HFFc6 (cell line): Measurements from ENCODE around the gene SLC25A21. TPM values are rescaled to one million over a fixed set of nuclear protein-coding genes. Genes with fewer than 3 reads are reported as not detected.

Experiments used
- DNase-seq: peaks from one replicate; pipeline ENCODE4 v3.0.0-alpha.2; 2018
- H3K27ac Mint-ChIP-seq: 2 replicates; pipeline ENCODE4 v1.8.0; 2020; ENCODE audit warnings: mild to moderate bottlenecking, mixed read lengths
- H3K27me3 Mint-ChIP-seq: 2 replicates; pipeline ENCODE4 v1.8.0; 2021; ENCODE audit warnings: mild to moderate bottlenecking, moderate library complexity, mixed read lengths; ENCODE audit not compliant: insufficient read depth
- H3K36me3 Mint-ChIP-seq: 2 replicates; pipeline ENCODE4 v1.8.0; 2021; ENCODE audit warnings: low read depth, mixed read lengths
- H3K4me1 Mint-ChIP-seq: 2 replicates; pipeline ENCODE4 v1.8.0; 2020; ENCODE audit warnings: low read depth, mixed read lengths
- H3K4me3 Mint-ChIP-seq: 2 replicates; pipeline ENCODE4 v1.8.0; 2020; ENCODE audit warnings: mild to moderate bottlenecking, moderate library complexity, mixed read lengths
- H3K9me3 Mint-ChIP-seq: 2 replicates; pipeline ENCODE4 v1.8.0; 2020; ENCODE audit warnings: mild to moderate bottlenecking, mixed read lengths
- total RNA-seq, 6 experiments: library from RNA; stranded (reverse); fragmentation: NEBNext Ultra II Directional; extraction: Animal tissue kit (Norgen Biotek cat#: 25700); gene quantifications; 2 replicates in 1 of 6; 3 replicates in 5 of 6; pipeline ENCODE4 v1.2.3, GENCODE V29; 2021
- TF ChIP-seq, protein P1 (sequence below): fragments of 200-600 bp; sonication (generic); IDR thresholded peaks from 2 replicates; pipeline ENCODE4 v1.5.0; 2021; ENCODE audit warnings: antibody characterized with exemption, mild to moderate bottlenecking

SLC25A21 gene
- total RNA-seq, 6 experiments from 2014 or later, result 0.33 to 1.1 (median 0.47) TPM

- TF ChIP-seq, protein P1, sequence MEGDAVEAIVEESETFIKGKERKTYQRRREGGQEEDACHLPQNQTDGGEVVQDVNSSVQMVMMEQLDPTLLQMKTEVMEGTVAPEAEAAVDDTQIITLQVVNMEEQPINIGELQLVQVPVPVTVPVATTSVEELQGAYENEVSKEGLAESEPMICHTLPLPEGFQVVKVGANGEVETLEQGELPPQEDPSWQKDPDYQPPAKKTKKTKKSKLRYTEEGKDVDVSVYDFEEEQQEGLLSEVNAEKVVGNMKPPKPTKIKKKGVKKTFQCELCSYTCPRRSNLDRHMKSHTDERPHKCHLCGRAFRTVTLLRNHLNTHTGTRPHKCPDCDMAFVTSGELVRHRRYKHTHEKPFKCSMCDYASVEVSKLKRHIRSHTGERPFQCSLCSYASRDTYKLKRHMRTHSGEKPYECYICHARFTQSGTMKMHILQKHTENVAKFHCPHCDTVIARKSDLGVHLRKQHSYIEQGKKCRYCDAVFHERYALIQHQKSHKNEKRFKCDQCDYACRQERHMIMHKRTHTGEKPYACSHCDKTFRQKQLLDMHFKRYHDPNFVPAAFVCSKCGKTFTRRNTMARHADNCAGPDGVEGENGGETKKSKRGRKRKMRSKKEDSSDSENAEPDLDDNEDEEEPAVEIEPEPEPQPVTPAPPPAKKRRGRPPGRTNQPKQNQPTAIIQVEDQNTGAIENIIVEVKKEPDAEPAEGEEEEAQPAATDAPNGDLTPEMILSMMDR, result peak; percentile 97
- Mint-ChIP-seq H3K36me3 (no peaks in the 10 kb centered on the region), H3K4me3 (no peak overlapping the region), H3K27ac (no peak overlapping the region), H3K4me1 (peaks cover 45% of the 10 kb centered on the region), H3K27me3 (peaks cover 2% of the 10 kb centered on the region; the same call in 1 of the 2 replicates), H3K9me3 (no peaks in the 10 kb centered on the region)
- peak; percentile 47 for DNase-seq
Observed at GRCh38 chr14:36941783-36942521, 230.5 kb downstream of the SLC25A21 start.

DNA sequence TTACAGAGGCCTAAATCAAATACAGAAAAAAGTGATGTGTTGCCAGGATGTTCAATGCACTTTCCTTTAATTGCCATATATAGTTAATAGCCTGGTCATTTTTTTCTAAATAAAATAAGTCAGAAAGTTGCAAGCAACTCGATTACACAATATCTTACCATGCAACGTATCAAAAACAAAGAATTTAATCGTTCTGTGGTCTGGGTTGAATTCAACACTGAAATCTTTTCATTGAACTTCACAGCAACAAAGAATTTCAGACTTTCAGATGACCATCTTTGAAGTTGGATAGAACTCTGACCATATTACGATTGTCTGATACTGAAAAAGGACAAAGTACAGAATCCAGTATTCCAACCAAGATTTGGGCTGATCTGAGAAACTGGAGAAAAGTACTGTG lies 231.9 kb downstream of the SLC25A21 start:
- peaks cover 2% of the 10 kb centered on the region; the same call in 1 of the 2 replicates for H3K27me3 Mint-ChIP-seq
- no peak overlapping the region for H3K4me3 Mint-ChIP-seq
- peaks cover 56% of the 10 kb centered on the region for H3K4me1 Mint-ChIP-seq
- TF ChIP-seq, protein P1, result no peak
- H3K9me3 Mint-ChIP-seq, result no peaks in the 10 kb centered on the region
- no peak overlapping the region for H3K27ac Mint-ChIP-seq
- DNase-seq, result no peak
- no peaks in the 10 kb centered on the region for H3K36me3 Mint-ChIP-seq

GRCh38 chr14:36939265-36939664 lies 233.1 kb downstream of the SLC25A21 start:
- Mint-ChIP-seq H3K27me3 (no peaks in the 10 kb centered on the region; the same call in 1 of the 2 replicates), H3K27ac (no peak overlapping the region), H3K4me1 (peaks cover 56% of the 10 kb centered on the region), H3K36me3 (no peaks in the 10 kb centered on the region), H3K9me3 (no peaks in the 10 kb centered on the region), H3K4me3 (no peak overlapping the region)
- TF ChIP-seq, protein P1, result no peak
- DNase-seq, result no peak

DNA sequence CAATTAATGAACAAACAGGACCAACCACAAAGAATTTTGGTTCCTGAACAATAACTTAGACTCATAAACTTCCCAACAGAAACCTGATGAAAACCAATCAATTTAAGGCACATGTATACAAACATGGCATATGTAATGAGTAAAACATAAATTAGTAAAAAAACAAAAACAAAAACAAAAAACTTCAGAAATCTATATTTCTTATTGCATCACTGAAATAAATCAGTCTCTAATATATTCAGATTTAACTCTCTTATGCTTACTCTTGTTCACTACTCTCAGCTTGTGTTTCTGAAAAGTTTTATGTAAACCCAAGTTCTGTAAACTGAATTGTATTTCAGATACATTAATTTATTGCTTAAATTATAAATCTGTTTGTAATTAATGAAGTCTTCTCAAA lies 233.7 kb downstream of the SLC25A21 start:
- Mint-ChIP-seq H3K27ac (no peak overlapping the region), H3K27me3 (no peaks in the 10 kb centered on the region; the same call in 1 of the 2 replicates), H3K4me1 (peaks cover 51% of the 10 kb centered on the region), H3K9me3 (no peaks in the 10 kb centered on the region), H3K4me3 (no peak overlapping the region), H3K36me3 (no peaks in the 10 kb centered on the region)
- DNase-seq, result no peak
- TF ChIP-seq, protein P1, result no peak

DNA sequence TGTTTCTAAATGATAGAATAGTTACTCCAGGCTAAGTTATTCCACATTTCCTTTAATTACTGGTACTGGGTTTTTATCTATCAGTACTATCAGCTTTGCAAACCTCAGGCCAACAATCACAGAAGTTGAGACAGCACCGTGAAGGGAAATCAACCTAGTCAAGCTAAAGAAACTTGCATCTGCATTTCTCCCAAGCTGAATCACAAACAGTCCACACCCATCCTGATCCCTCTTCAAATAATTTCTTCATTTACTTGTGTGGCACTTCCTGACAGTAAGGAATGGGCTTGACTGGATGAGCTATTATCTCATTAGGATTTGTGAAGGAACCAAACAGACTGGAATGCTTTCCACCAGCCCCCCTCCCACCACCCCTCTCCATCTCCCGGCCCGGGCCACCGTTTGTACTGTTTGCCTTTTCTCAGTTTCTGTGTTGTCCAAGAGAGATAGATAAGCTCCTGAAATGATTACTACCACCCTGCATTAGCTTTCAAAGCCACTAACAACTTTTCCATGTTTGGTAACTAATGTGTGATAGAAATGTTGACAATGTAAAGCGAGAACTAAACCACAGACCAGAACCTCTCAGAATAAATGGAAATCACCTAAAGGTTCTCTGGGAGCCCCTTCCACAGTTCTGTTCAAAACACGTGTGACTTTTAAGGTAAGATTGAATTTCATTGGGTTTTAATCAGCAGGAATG lies 236.3 kb downstream of the SLC25A21 start:
- Mint-ChIP-seq H3K9me3 (no peaks in the 10 kb centered on the region), H3K27me3 (no peaks in the 10 kb centered on the region; the same call in 1 of the 2 replicates), H3K4me3 (peak overlapping the region; percentile 24), H3K27ac (peak overlapping the region; percentile 12; the same call in 1 of the 2 replicates), H3K36me3 (no peaks in the 10 kb centered on the region), H3K4me1 (peaks cover 34% of the 10 kb centered on the region)
- TF ChIP-seq, protein P1, result no peak
- DNase-seq, result peak; percentile 55
